Naive B cell (primary cell): ENCODE measurements around the gene ESRRG. TPM values are rescaled to one million over a fixed set of nuclear protein-coding genes. Genes with fewer than 3 reads are reported as not detected.

Source experiments
- ATAC-seq, 2 donors: fragments of 150-1000 bp; cut with Tn5 transposase; 2 replicates each; pipeline ENCODE4 v1.10.0; 2021; ENCODE audit warnings: low read depth in 2 of 2, mild to moderate bottlenecking in 2 of 2, moderate library complexity in 2 of 2
- DNase-seq: peaks from one replicate; pipeline ENCODE4 v3.0.0; 2022
- H3K27ac Mint-ChIP-seq, 6 donors: one replicate each; pipeline ENCODE4 v1.8.0; 2020 to 2022; ENCODE audit warnings: mild to moderate bottlenecking in 6 of 6, mixed read lengths in 6 of 6, moderate library complexity in 5 of 6, inconsistent platforms in 2 of 6
- H3K27me3 Mint-ChIP-seq, 3 donors: one replicate each; pipeline ENCODE4 v1.8.0; 2021 to 2022; ENCODE audit warnings: mixed read lengths in 3 of 3, mild to moderate bottlenecking in 1 of 3
- H3K36me3 Mint-ChIP-seq, 2 donors: one replicate each; pipeline ENCODE4 v1.8.0; 2020 to 2022; ENCODE audit warnings: mixed read lengths in 2 of 2, inconsistent platforms in 1 of 2, mild to moderate bottlenecking in 1 of 2
- H3K4me1 Mint-ChIP-seq, 3 donors: one replicate each; pipeline ENCODE4 v1.8.0; 2020 to 2022; ENCODE audit warnings: mixed read lengths in 3 of 3, inconsistent platforms in 1 of 3, mild to moderate bottlenecking in 1 of 3, moderate library complexity in 1 of 3
- H3K4me3 Mint-ChIP-seq, 8 donors: one replicate each; pipeline ENCODE4 v1.8.0; 2020 to 2022; ENCODE audit warnings: mild to moderate bottlenecking in 8 of 8, mixed read lengths in 8 of 8, moderate library complexity in 8 of 8, inconsistent platforms in 2 of 8
- H3K9me3 Mint-ChIP-seq, 7 donors: one replicate each; pipeline ENCODE4 v1.8.0; 2020 to 2022; ENCODE audit warnings: mixed read lengths in 7 of 7, mild to moderate bottlenecking in 5 of 7, inconsistent platforms in 2 of 7, moderate library complexity in 1 of 7
- polyA plus RNA-seq, 6 donors: library from polyadenylated mRNA; unstranded; fragments of 300-500 nt; fragmentation: Illumina TruSeq; gene quantifications; one replicate each; pipeline ENCODE4 v1.2.3, GENCODE V29; 2021; ENCODE audit warnings: low read depth in 6 of 6

The ESRRG gene
- polyA plus RNA-seq, 6 donors from 2014 or later, result not detected

DNA sequence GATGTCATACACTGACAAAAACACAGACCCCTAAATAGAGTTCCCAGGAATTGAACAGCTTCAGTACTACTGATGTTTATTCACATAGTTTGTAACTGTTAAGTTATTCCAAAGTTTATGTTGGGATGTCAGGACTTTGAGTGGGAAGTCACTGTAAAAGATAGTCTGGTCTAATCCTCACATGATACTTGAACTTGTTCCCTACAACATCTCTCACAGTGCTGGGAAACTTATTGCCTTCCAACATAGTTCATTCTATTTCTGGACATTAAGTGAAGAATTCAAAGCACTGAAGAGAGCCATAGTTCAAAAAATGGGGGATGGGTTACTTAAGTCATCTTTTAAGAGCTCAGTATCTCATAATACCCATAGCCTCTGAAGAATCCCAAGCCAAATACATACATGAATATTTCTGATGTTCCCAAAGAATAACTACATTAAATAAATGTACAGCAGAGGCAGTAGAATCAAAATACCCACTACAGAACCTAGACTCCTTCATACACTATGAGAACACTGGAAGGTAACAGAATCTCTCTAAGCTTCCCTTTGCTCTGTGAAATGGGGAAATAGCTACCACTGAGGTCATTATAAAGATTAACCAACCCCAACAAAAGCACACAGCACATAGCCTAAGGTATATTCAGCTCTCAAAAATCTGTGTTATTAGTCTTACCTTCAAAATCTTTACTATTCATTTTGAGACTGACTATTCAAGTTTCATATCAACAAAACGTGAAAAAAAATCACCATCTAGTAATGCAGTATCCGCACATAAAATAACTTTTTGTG, 81.4 kb downstream of the ESRRG start:
- no peak overlapping the region for H3K27ac Mint-ChIP-seq
- peaks cover 0 to 2% (median 0%) of the 10 kb centered on the region in 7 donors for H3K9me3 Mint-ChIP-seq
- DNase-seq, result no peak
- H3K4me1 Mint-ChIP-seq, result no peaks in the 10 kb centered on the region
- H3K27me3 Mint-ChIP-seq, result no peaks in the 10 kb centered on the region
- H3K36me3 Mint-ChIP-seq, result no peaks in the 10 kb centered on the region
- H3K4me3 Mint-ChIP-seq, result no peak overlapping the region
- ATAC-seq, result no peak

- H3K36me3 Mint-ChIP-seq, result no peaks in the 10 kb centered on the region
- no peak for ATAC-seq
- H3K27ac Mint-ChIP-seq, result no peak overlapping the region
- peaks cover 0 to 5% (median 0%) of the 10 kb centered on the region in 3 donors for H3K27me3 Mint-ChIP-seq
- H3K4me1 Mint-ChIP-seq, result no peaks in the 10 kb centered on the region
- DNase-seq, result no peak
- H3K4me3 Mint-ChIP-seq, result no peak overlapping the region
- peaks cover 0 to 1% (median 0%) of the 10 kb centered on the region in 7 donors for H3K9me3 Mint-ChIP-seq
Observed at GRCh38 chr1:216640100-216640499, 83.1 kb downstream of the ESRRG start.

DNA sequence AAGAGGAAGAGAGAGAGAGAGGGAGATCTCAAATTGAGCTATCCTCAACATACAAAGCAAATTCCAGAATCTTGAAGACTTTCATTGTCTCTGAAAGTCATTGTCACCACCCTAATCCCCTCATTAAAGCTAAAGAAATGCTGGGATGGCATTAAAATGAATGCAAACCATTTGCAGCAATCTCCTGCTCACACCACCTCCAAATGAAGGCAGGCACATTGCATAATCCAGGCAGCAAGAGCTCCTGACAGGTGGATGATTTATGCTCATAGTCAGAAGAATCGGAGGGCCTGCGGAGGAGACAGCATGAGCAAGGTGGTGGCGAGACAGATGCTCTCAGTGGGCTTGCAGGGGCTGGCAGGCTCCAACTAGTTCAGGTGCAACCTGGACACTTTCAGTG, 90.2 kb downstream of the ESRRG start:
- Mint-ChIP-seq H3K27me3 (peaks cover 0 to 15% (median 0%) of the 10 kb centered on the region in 3 donors), H3K9me3 (peaks cover 0 to 4% (median 0%) of the 10 kb centered on the region in 7 donors), H3K4me1 (no peaks in the 10 kb centered on the region), H3K4me3 (no peak overlapping the region), H3K27ac (no peak overlapping the region), H3K36me3 (no peaks in the 10 kb centered on the region)
- DNase-seq (no peak), ATAC-seq (no peak)

DNA sequence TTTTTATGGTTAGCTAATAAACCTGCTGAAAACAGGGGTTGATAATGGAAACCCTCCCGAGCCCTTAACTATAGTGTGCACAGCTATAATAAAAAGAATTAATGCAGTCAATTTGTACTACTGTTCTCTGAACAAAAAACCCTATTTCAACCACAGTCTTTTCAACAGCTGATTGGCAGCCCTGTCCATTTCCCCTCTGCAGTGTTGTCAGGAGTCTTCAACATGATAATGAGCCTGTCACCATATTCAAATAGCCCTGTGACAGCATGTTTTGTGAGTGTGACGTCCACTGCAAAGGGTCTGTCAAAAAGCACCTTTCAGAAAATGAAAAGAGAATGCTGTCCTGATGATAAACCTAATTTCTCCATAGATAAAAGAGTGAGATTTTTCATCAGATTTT, 92.7 kb downstream of the ESRRG start:
- H3K9me3 Mint-ChIP-seq, result peaks cover 0 to 4% (median 0%) of the 10 kb centered on the region in 7 donors
- ATAC-seq, result no peak
- peaks cover 0 to 14% (median 0%) of the 10 kb centered on the region in 3 donors for H3K27me3 Mint-ChIP-seq
- no peak for DNase-seq
- no peak overlapping the region for H3K27ac Mint-ChIP-seq
- no peak overlapping the region for H3K4me3 Mint-ChIP-seq
- no peaks in the 10 kb centered on the region for H3K4me1 Mint-ChIP-seq
- no peaks in the 10 kb centered on the region for H3K36me3 Mint-ChIP-seq

- ATAC-seq (no peak), DNase-seq (no peak)
- H3K4me3 Mint-ChIP-seq, result no peak overlapping the region
- H3K27ac Mint-ChIP-seq, result no peak overlapping the region
- H3K4me1 Mint-ChIP-seq, result no peaks in the 10 kb centered on the region
- H3K9me3 Mint-ChIP-seq, result peaks cover 0 to 4% (median 0%) of the 10 kb centered on the region in 7 donors
- H3K27me3 Mint-ChIP-seq, result peaks cover 0 to 4% (median 0%) of the 10 kb centered on the region in 3 donors
- no peaks in the 10 kb centered on the region for H3K36me3 Mint-ChIP-seq
Observed at GRCh38 chr1:216627252-216627651, 96.0 kb downstream of the ESRRG start.

GRCh38 chr1:216626394-216627067, 96.7 kb downstream of the ESRRG start:
- no peaks in the 10 kb centered on the region for H3K4me1 Mint-ChIP-seq
- ATAC-seq (no peak), DNase-seq (no peak)
- no peak overlapping the region for H3K4me3 Mint-ChIP-seq
- H3K27me3 Mint-ChIP-seq, result peaks cover 0 to 1% (median 0%) of the 10 kb centered on the region in 3 donors
- H3K9me3 Mint-ChIP-seq, result peaks cover 0 to 5% (median 0%) of the 10 kb centered on the region in 7 donors
- H3K27ac Mint-ChIP-seq, result no peak overlapping the region
- H3K36me3 Mint-ChIP-seq, result no peaks in the 10 kb centered on the region

DNA sequence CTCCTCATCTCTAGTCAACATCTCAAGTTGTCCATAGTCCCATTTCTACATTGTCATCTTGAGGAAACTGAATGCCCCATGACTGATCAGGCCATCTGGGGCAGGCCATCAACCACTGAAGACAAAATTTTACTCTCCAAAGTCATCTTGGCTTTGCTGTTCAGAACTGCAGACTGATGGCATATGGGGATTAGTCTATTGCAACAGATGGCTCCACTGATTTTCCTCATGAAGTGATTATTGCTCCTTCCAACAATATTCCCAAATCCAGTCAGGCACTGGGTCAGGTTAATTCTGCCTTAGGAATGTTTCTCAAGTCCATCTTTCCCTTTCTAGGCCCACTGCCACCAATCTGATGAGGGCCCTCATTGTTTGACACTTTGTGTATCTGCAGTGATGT, 101.7 kb downstream of the ESRRG start:
- no peak for DNase-seq
- Mint-ChIP-seq H3K4me3 (no peak overlapping the region), H3K4me1 (no peaks in the 10 kb centered on the region), H3K9me3 (peaks cover 0 to 4% (median 0%) of the 10 kb centered on the region in 7 donors), H3K27ac (no peak overlapping the region), H3K27me3 (no peaks in the 10 kb centered on the region), H3K36me3 (no peaks in the 10 kb centered on the region)
- ATAC-seq, result no peak

DNA sequence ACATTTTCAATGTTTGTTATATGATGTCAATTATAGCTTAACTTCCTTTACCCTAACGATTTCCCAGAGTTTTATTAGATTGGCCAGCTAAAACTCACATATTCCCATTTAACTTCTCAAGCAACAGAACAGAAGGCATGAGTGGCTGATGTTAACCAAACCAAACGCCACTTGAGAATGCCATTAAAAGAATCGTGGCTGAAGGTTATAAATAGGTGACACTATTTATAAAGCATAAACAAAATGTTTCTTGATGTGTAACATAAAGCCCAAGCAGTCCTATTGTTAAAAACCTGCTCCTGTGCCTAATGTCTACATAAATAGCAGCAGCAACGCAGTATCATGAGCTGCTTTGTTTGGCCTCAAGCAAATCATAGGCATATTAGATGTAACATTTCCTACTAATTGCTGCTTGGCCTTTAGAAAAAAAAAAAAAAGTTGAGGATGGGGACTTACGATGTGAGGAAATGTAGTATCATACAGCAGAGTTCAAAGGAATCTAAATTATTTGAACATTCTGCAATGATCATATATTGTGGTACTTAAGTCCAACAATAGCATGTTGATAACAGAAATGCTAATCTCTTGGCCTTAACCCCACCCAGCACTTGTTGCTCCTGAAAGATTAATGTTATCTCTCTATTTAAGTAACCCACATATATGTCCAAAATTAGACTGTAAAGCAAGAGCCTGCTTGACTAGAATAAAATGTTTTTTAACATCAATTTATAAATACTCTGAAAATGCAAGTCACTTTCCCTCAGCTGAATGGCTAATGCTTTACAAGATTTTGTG, 106.0 kb downstream of the ESRRG start:
- no peaks in the 10 kb centered on the region for H3K27me3 Mint-ChIP-seq
- no peak overlapping the region for H3K27ac Mint-ChIP-seq
- H3K4me1 Mint-ChIP-seq, result no peaks in the 10 kb centered on the region
- H3K4me3 Mint-ChIP-seq, result no peak overlapping the region
- DNase-seq (no peak), ATAC-seq (no peak)
- H3K36me3 Mint-ChIP-seq, result no peaks in the 10 kb centered on the region
- H3K9me3 Mint-ChIP-seq, result peaks cover 0 to 4% (median 0%) of the 10 kb centered on the region in 7 donors

GRCh38 chr1:216616425-216616824, 106.8 kb downstream of the ESRRG start:
- DNase-seq (no peak), ATAC-seq (no peak)
- H3K27ac Mint-ChIP-seq, result no peak overlapping the region
- no peaks in the 10 kb centered on the region for H3K36me3 Mint-ChIP-seq
- no peaks in the 10 kb centered on the region for H3K4me1 Mint-ChIP-seq
- H3K9me3 Mint-ChIP-seq, result peaks cover 0 to 4% (median 0%) of the 10 kb centered on the region in 7 donors
- no peaks in the 10 kb centered on the region for H3K27me3 Mint-ChIP-seq
- H3K4me3 Mint-ChIP-seq, result no peak overlapping the region

DNA sequence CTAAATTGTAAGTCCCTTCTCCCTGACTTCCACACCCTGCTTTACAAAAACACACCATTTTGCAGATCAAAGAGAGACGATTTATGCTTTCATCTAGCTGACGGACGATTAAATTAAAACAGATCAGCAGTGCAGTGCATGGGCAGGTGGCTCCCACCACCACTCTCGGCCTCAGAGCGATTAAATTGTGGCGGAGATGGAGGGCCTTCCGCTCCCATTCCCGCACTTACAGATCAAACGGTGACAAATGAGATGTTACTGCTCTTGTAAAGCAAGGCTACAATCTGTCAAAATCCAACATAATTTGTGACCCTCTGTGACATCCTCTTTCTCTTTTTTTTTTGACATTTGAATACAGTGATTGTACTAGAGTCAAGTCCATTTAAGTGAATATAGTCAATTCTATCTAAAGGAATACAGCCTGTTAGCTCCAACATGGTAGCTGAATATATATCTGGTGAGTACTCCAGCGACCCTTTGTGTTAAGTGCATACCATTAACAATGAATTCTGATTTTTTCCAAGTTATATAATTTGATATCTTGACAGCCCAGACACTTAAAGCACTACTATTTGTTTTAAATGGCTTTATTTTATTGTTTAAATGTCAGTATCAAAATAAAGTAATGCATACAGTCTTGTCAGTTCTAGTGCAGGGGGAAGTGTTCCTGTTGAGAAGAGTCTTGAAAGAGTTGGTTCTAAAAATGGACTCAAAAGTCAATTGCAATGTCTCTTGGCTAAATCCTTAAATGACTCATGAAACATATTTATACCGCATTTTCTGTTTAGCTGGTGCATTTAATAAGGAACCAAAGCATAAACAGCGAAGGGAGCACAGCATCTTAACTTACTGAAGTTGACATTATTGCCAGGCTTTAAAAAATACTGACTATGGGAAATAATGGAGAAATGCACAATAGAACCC, 109.0 kb downstream of the ESRRG start:
- H3K4me1 Mint-ChIP-seq, result no peaks in the 10 kb centered on the region
- H3K27ac Mint-ChIP-seq, result no peak overlapping the region
- no peaks in the 10 kb centered on the region for H3K36me3 Mint-ChIP-seq
- no peaks in the 10 kb centered on the region for H3K27me3 Mint-ChIP-seq
- H3K4me3 Mint-ChIP-seq, result no peak overlapping the region
- ATAC-seq (no peak), DNase-seq (no peak)
- peaks cover 0 to 2% (median 0%) of the 10 kb centered on the region in 7 donors for H3K9me3 Mint-ChIP-seq

GRCh38 chr1:216612291-216612690, 110.9 kb downstream of the ESRRG start:
- DNase-seq, result no peak

GRCh38 chr1:216607067-216607697, 116.0 kb downstream of the ESRRG start:
- Mint-ChIP-seq H3K9me3 (no peaks in the 10 kb centered on the region), H3K27me3 (peaks cover 0 to 12% (median 9%) of the 10 kb centered on the region in 3 donors), H3K4me1 (no peaks in the 10 kb centered on the region), H3K4me3 (no peak overlapping the region), H3K27ac (no peak overlapping the region), H3K36me3 (no peaks in the 10 kb centered on the region)
- no peak for ATAC-seq
- no peak for DNase-seq

More at GRCh38 chr1:216612291-216612690, 110.9 kb downstream of the ESRRG start:
- Mint-ChIP-seq H3K27ac (no peak overlapping the region), H3K27me3 (no peaks in the 10 kb centered on the region), H3K4me1 (no peaks in the 10 kb centered on the region), H3K36me3 (no peaks in the 10 kb centered on the region), H3K9me3 (peaks cover 0 to 2% (median 0%) of the 10 kb centered on the region in 7 donors), H3K4me3 (no peak overlapping the region)
- no peak for ATAC-seq
